Measurements from ENCODE around the gene TPTE2.

- TF ChIP-seq ZNF549 (tag by site-specific recombination; IDR thresholded peaks at IDR 0.05), result no peak
- TF ChIP-seq, protein P1, sequence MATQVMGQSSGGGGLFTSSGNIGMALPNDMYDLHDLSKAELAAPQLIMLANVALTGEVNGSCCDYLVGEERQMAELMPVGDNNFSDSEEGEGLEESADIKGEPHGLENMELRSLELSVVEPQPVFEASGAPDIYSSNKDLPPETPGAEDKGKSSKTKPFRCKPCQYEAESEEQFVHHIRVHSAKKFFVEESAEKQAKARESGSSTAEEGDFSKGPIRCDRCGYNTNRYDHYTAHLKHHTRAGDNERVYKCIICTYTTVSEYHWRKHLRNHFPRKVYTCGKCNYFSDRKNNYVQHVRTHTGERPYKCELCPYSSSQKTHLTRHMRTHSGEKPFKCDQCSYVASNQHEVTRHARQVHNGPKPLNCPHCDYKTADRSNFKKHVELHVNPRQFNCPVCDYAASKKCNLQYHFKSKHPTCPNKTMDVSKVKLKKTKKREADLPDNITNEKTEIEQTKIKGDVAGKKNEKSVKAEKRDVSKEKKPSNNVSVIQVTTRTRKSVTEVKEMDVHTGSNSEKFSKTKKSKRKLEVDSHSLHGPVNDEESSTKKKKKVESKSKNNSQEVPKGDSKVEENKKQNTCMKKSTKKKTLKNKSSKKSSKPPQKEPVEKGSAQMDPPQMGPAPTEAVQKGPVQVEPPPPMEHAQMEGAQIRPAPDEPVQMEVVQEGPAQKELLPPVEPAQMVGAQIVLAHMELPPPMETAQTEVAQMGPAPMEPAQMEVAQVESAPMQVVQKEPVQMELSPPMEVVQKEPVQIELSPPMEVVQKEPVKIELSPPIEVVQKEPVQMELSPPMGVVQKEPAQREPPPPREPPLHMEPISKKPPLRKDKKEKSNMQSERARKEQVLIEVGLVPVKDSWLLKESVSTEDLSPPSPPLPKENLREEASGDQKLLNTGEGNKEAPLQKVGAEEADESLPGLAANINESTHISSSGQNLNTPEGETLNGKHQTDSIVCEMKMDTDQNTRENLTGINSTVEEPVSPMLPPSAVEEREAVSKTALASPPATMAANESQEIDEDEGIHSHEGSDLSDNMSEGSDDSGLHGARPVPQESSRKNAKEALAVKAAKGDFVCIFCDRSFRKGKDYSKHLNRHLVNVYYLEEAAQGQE (tag by site-specific recombination; IDR thresholded peaks at IDR 0.05), result no peak
- TF ChIP-seq ZNF350 (tag by site-specific recombination; IDR thresholded peaks at IDR 0.05), result no peak
- TF ChIP-seq SETDB1 (IDR thresholded peaks at IDR 0.05; ENCODE audit: insufficient read length, low read length), result no peak
- TF ChIP-seq, protein P2, sequence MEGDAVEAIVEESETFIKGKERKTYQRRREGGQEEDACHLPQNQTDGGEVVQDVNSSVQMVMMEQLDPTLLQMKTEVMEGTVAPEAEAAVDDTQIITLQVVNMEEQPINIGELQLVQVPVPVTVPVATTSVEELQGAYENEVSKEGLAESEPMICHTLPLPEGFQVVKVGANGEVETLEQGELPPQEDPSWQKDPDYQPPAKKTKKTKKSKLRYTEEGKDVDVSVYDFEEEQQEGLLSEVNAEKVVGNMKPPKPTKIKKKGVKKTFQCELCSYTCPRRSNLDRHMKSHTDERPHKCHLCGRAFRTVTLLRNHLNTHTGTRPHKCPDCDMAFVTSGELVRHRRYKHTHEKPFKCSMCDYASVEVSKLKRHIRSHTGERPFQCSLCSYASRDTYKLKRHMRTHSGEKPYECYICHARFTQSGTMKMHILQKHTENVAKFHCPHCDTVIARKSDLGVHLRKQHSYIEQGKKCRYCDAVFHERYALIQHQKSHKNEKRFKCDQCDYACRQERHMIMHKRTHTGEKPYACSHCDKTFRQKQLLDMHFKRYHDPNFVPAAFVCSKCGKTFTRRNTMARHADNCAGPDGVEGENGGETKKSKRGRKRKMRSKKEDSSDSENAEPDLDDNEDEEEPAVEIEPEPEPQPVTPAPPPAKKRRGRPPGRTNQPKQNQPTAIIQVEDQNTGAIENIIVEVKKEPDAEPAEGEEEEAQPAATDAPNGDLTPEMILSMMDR (tag by site-specific recombination; IDR thresholded peaks at IDR 0.05), result no peak
- TF ChIP-seq ZNF138 (tag by site-specific recombination; IDR thresholded peaks at IDR 0.05; ENCODE audit: borderline replicate concordance), result no peak
- no peak for TF ChIP-seq ZNF239 (tag by site-specific recombination; IDR thresholded peaks at IDR 0.05)
- no peak for TF ChIP-seq KLF1 (tag by site-specific recombination; IDR thresholded peaks at IDR 0.05)
- no peak for TF ChIP-seq ZNF302 (tag by site-specific recombination; IDR thresholded peaks at IDR 0.05; ENCODE audit: low read depth)
- TF ChIP-seq ZNF555 (tag by site-specific recombination; conservative IDR thresholded peaks at IDR 0.05), result no peak
- no peak for TF ChIP-seq ZBTB7A (tag by site-specific recombination; IDR thresholded peaks at IDR 0.05; ENCODE audit: low read depth)
Measured at GRCh38 chr13:19561585-19561984, 253 bp upstream of the TPTE2 start.

Measured in HEK293 (cell line).